ENCODE data around the gene LRP8. TPM values are rescaled to one million over a fixed set of nuclear protein-coding genes. Genes with fewer than 3 reads are reported as not detected.

The LRP8 gene
- total RNA-seq, 1 donor from 2014 or later = 12.8 TPM

DNA sequence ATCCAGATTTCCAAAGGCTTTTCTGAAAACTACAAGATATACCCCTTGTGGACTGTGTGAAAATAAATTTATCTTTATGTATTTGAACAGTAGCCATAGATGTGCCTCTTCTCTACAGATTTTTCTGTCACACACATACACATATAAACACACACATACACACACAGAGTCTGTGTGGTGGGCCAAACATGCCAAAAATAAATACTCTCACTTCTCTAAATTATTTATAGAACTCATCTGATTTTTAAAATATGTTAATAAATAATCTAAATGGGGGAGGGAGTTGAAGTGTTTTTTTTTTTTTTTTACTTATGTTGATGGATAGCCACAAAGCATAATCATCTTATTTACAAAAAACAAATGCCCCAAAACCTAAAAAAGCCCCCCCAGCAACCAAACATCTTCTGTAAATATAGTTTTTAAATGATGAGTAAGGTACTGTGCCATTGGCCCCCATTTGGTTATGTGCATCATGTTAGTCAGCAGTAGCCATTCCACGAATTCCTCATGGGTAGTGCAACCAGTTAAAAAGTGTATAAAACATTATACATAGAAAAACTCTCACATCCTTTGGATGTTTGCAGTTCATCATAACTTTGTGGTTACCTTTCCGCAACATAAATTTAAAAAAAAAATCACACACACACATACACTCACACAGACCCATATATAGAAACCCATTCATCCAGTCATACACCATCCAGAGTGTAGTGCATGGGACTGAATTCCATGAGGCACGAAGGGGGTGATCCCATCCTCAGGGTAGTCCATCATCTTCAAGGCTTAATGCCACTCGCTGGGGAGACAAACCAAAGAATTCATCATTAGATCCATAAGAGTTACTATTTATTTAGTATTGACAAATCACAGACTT lies 81.4 kb downstream of the LRP8 start:
- Histone ChIP-seq H4K20me1 (ENCODE audit: insufficient read depth, low read length) (no peaks in the 10 kb centered on the region), H3K27ac (ENCODE audit: low read depth, low read length) (peak overlapping the region; percentile 51), H3K79me2 (ENCODE audit: insufficient read depth, low read length) (no peaks in the 10 kb centered on the region), H3K9ac (ENCODE audit: low read length) (no peak overlapping the region), H3K36me3 (ENCODE audit: insufficient read depth, low read length) (peaks cover 11% of the 10 kb centered on the region), H3K4me3 (ENCODE audit: insufficient read depth, low read depth, low read length) (no peak overlapping the region), H2AFZ (ENCODE audit: low read depth, low read length) (no peak overlapping the region), H3K4me2 (ENCODE audit: low read length) (no peak overlapping the region), H3K4me1 (ENCODE audit: insufficient read depth, low read length) (no peaks in the 10 kb centered on the region), H3K27me3 (ENCODE audit: insufficient read depth, low read length) (no peaks in the 10 kb centered on the region), H3K9me3 (ENCODE audit: insufficient read depth, low read depth, low read length) (no peaks in the 10 kb centered on the region)
- Mint-ChIP-seq H3K4me3 (ENCODE audit: unreplicated experiment) (no peak overlapping the region), H3K27ac (ENCODE audit: unreplicated experiment) (peak overlapping the region; percentile 1), H3K27me3 (ENCODE audit: low read depth, unreplicated experiment) (no peaks in the 10 kb centered on the region), H3K4me1 (ENCODE audit: low read depth, unreplicated experiment) (peaks cover 2% of the 10 kb centered on the region), H3K36me3 (ENCODE audit: low read depth, unreplicated experiment) (peaks cover 9% of the 10 kb centered on the region), H3K9me3 (ENCODE audit: unreplicated experiment) (no peaks in the 10 kb centered on the region)
- FAIRE-seq (no peak), DNase-seq (ENCODE audit: low read depth) (peak; percentile 84)
- no peak for TF ChIP-seq EZH2 (IDR thresholded peaks at IDR 0.05; ENCODE audit: insufficient read depth, low read length)
- TF ChIP-seq, protein P1, sequence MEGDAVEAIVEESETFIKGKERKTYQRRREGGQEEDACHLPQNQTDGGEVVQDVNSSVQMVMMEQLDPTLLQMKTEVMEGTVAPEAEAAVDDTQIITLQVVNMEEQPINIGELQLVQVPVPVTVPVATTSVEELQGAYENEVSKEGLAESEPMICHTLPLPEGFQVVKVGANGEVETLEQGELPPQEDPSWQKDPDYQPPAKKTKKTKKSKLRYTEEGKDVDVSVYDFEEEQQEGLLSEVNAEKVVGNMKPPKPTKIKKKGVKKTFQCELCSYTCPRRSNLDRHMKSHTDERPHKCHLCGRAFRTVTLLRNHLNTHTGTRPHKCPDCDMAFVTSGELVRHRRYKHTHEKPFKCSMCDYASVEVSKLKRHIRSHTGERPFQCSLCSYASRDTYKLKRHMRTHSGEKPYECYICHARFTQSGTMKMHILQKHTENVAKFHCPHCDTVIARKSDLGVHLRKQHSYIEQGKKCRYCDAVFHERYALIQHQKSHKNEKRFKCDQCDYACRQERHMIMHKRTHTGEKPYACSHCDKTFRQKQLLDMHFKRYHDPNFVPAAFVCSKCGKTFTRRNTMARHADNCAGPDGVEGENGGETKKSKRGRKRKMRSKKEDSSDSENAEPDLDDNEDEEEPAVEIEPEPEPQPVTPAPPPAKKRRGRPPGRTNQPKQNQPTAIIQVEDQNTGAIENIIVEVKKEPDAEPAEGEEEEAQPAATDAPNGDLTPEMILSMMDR (IDR thresholded peaks at IDR 0.05; ENCODE audit: insufficient read depth, low read depth, low read length) = no peak

DNA sequence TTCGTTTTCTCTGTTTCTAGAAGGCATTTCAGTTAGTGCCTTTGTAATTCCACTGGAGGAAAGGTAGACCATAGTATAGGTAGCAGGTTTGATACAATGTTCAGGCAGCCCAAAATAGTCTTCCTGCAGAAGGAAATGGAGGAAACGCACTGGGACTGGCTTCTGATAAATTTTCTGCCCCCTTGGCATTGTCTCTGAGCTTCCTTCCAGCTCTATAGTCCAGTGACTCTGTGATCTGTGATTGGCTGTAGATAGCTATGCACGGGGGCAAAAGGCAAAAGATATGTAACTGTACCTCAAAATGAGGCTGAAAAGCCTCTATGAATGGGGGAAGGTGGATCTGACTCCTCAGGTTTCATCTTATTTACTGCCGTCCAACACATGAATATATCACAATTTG lies 83.7 kb downstream of the LRP8 start:
- Histone ChIP-seq H3K79me2 (ENCODE audit: insufficient read depth, low read length) (no peaks in the 10 kb centered on the region), H3K9ac (ENCODE audit: low read length) (no peak overlapping the region), H3K27me3 (ENCODE audit: insufficient read depth, low read length) (no peaks in the 10 kb centered on the region), H2AFZ (ENCODE audit: low read depth, low read length) (no peak overlapping the region), H3K36me3 (ENCODE audit: insufficient read depth, low read length) (peaks cover 11% of the 10 kb centered on the region), H4K20me1 (ENCODE audit: insufficient read depth, low read length) (no peaks in the 10 kb centered on the region), H3K4me1 (ENCODE audit: insufficient read depth, low read length) (peaks cover under 1% of the 10 kb centered on the region), H3K27ac (ENCODE audit: low read depth, low read length) (no peak overlapping the region), H3K4me2 (ENCODE audit: low read length) (no peak overlapping the region), H3K4me3 (ENCODE audit: insufficient read depth, low read depth, low read length) (no peak overlapping the region), H3K9me3 (ENCODE audit: insufficient read depth, low read depth, low read length) (no peaks in the 10 kb centered on the region)
- no peaks in the 10 kb centered on the region for H3K27me3 Mint-ChIP-seq (ENCODE audit: low read depth, unreplicated experiment)
- no peaks in the 10 kb centered on the region for H3K9me3 Mint-ChIP-seq (ENCODE audit: unreplicated experiment)
- H3K27ac Mint-ChIP-seq (ENCODE audit: unreplicated experiment) = no peak overlapping the region
- DNase-seq (ENCODE audit: low read depth) (no peak), FAIRE-seq (no peak)
- no peak overlapping the region for H3K4me3 Mint-ChIP-seq (ENCODE audit: unreplicated experiment)
- TF ChIP-seq, protein P1 (IDR thresholded peaks at IDR 0.05; ENCODE audit: insufficient read depth, low read depth, low read length) = no peak
- no peak for TF ChIP-seq EZH2 (IDR thresholded peaks at IDR 0.05; ENCODE audit: insufficient read depth, low read length)
- peaks cover 2% of the 10 kb centered on the region for H3K36me3 Mint-ChIP-seq (ENCODE audit: low read depth, unreplicated experiment)
- H3K4me1 Mint-ChIP-seq (ENCODE audit: low read depth, unreplicated experiment) = peaks cover 2% of the 10 kb centered on the region

DNA sequence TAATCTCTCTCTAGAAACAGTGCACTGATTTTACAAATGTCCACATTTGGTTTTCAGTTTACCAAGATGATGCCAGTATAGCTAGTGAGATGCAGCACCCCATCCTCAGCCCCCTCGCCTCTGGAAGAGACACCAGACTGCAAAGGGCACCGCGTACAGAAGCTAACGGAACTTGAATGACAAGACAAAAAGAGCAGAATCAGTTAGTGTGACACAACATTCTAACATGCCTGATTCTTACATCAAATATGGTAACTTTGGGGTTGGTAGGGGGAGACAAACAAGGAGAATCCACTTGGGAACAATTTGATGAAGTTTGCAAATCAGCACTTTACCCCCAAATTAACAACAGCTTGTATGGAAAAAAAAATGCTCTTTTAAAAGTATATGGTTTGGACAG lies 85.5 kb downstream of the LRP8 start:
- H3K27ac Mint-ChIP-seq (ENCODE audit: unreplicated experiment) = no peak overlapping the region
- H3K79me2 ChIP-seq (ENCODE audit: insufficient read depth, low read length) = peaks cover 10% of the 10 kb centered on the region
- H3K4me1 ChIP-seq (ENCODE audit: insufficient read depth, low read length) = peaks cover 6% of the 10 kb centered on the region
- H2AFZ ChIP-seq (ENCODE audit: low read depth, low read length) = no peak overlapping the region
- H3K36me3 ChIP-seq (ENCODE audit: insufficient read depth, low read length) = peaks cover 3% of the 10 kb centered on the region
- DNase-seq (ENCODE audit: low read depth) = no peak
- no peaks in the 10 kb centered on the region for H4K20me1 ChIP-seq (ENCODE audit: insufficient read depth, low read length)
- no peak overlapping the region for H3K27ac ChIP-seq (ENCODE audit: low read depth, low read length)
- no peak for FAIRE-seq
- H3K4me2 ChIP-seq (ENCODE audit: low read length) = no peak overlapping the region
- no peak overlapping the region for H3K4me3 Mint-ChIP-seq (ENCODE audit: unreplicated experiment)
- H3K4me1 Mint-ChIP-seq (ENCODE audit: low read depth, unreplicated experiment) = peaks cover 6% of the 10 kb centered on the region
- no peak overlapping the region for H3K4me3 ChIP-seq (ENCODE audit: insufficient read depth, low read depth, low read length)
- no peaks in the 10 kb centered on the region for H3K27me3 Mint-ChIP-seq (ENCODE audit: low read depth, unreplicated experiment)
- no peaks in the 10 kb centered on the region for H3K36me3 Mint-ChIP-seq (ENCODE audit: low read depth, unreplicated experiment)
- no peak overlapping the region for H3K9ac ChIP-seq (ENCODE audit: low read length)
- no peaks in the 10 kb centered on the region for H3K9me3 Mint-ChIP-seq (ENCODE audit: unreplicated experiment)
- TF ChIP-seq EZH2 (IDR thresholded peaks at IDR 0.05; ENCODE audit: insufficient read depth, low read length) = no peak
- TF ChIP-seq, protein P1 (IDR thresholded peaks at IDR 0.05; ENCODE audit: insufficient read depth, low read depth, low read length) = no peak
- H3K9me3 ChIP-seq (ENCODE audit: insufficient read depth, low read depth, low read length) = no peaks in the 10 kb centered on the region
- no peaks in the 10 kb centered on the region for H3K27me3 ChIP-seq (ENCODE audit: insufficient read depth, low read length)

Measured in astrocyte (in vitro differentiated cells and primary cell).